Endothelial cell of umbilical vein (primary cell): Measurements from ENCODE around the gene MYL5. TPM values are rescaled to one million over a fixed set of nuclear protein-coding genes. Genes with fewer than 3 reads are reported as not detected.

Experiments used
- BruUV-seq: library from RNA; stranded (reverse); fragments of 400-500 nt; replicated peaks from 2 replicates; lab custom pipeline; 2021; lab: Mats Ljungman, UMichigan
- CTCF ChIA-PET: fragments of 300-600, 350-600 bp; sonication (Branson Sonifier 250); formaldehyde crosslinking; loops from one replicate; lab custom pipeline; 2021; ENCODE audit warnings: antibody characterized with exemption, inconsistent platforms; lab: Charles Lee
- POLR2A ChIA-PET: fragments of 300-600, 350-600 bp; sonication (Branson Sonifier 250); formaldehyde crosslinking; loops from one replicate; lab custom pipeline; 2021; ENCODE audit warnings: antibody characterized with exemption, inconsistent platforms; lab: Charles Lee
- DNase-seq: peaks from one replicate; pipeline ENCODE4 v3.0.0-alpha.2; 2011; ENCODE audit warnings: low read depth, low spot score
- FAIRE-seq: peaks from 2 replicates; lab custom pipeline; 2011; peaks lifted over from hg19 to GRCh38; lab: Jason Lieb, UNC
- H2AFZ ChIP-seq: 2 replicates; pipeline ENCODE4 v1.6.0; 2012; ENCODE audit warnings: low read depth, low read length, control low read depth, inconsistent platforms
- H3K27ac ChIP-seq: 2 replicates; pipeline ENCODE4 v1.5.1; 2011; ENCODE audit warnings: low read depth, mild to moderate bottlenecking, control low read depth, low read length, moderate library complexity; ENCODE audit not compliant: insufficient read depth
- H3K27me3 ChIP-seq, 2 experiments: 2 replicates each; pipeline versions ENCODE4 v1.6.0 to v1.6.1; 2011; ENCODE audit warnings: low read length in 2 of 2, mixed read lengths in 1 of 2; ENCODE audit not compliant: control insufficient read depth in 2 of 2, insufficient read depth in 2 of 2
- H3K36me3 ChIP-seq, 2 experiments: 2 replicates in 1 of 2; 3 replicates in 1 of 2; pipeline ENCODE4 v1.5.1; 2011; ENCODE audit warnings: low read length in 2 of 2, mild to moderate bottlenecking in 1 of 2, moderate library complexity in 1 of 2; ENCODE audit not compliant: control insufficient read depth in 2 of 2, insufficient read depth in 2 of 2; ENCODE audit errors: extremely low read depth in 1 of 2
- H3K4me1 ChIP-seq: 3 replicates; pipeline ENCODE4 v1.5.1; 2011; ENCODE audit warnings: mild to moderate bottlenecking, low read length; ENCODE audit not compliant: control insufficient read depth, insufficient read depth; ENCODE audit errors: extremely low read depth
- H3K4me2 ChIP-seq: 2 replicates; pipeline ENCODE4 v1.6.1; 2011; ENCODE audit warnings: low read length, control low read depth, mixed read lengths; ENCODE audit not compliant: insufficient read depth
- H3K4me3 ChIP-seq, 3 experiments: fragments of 200-600 bp in 1 of 3; sonication (generic), shearing (Covaris generic) in 1 of 3; replicated peaks in 1 of 3; 2 replicates each; pipeline ENCODE4 v1.5.1; 2011 to 2016; ENCODE audit warnings: control low read depth in 3 of 3, low read length in 3 of 3, mild to moderate bottlenecking in 2 of 3, inconsistent platforms in 1 of 3, low read depth in 1 of 3, moderate library complexity in 1 of 3; ENCODE audit not compliant: insufficient read depth in 1 of 3
- H3K79me2 ChIP-seq: 2 replicates; pipeline ENCODE4 v1.6.0; 2012; ENCODE audit warnings: low read length, inconsistent platforms; ENCODE audit not compliant: control insufficient read depth, insufficient read depth
- H3K9ac ChIP-seq: replicated peaks from 2 replicates; pipeline ENCODE3; 2011; ENCODE audit warnings: low read length, control low read depth; ENCODE audit not compliant: insufficient read depth; ENCODE audit errors: extremely low read depth
- H3K9me1 ChIP-seq: replicated peaks from 3 replicates; pipeline ENCODE4 v1.6.0; 2011; ENCODE audit warnings: mild to moderate bottlenecking, low read length; ENCODE audit not compliant: control insufficient read depth, insufficient read depth; ENCODE audit errors: extremely low read depth
- H3K9me3 ChIP-seq: replicated peaks from 2 replicates; pipeline ENCODE4 v1.5.1; 2012; ENCODE audit warnings: low read length, inconsistent platforms; ENCODE audit not compliant: control insufficient read depth, insufficient read depth
- H4K20me1 ChIP-seq: replicated peaks from 2 replicates; pipeline ENCODE3; 2011; ENCODE audit warnings: mild to moderate bottlenecking, low read length; ENCODE audit not compliant: control insufficient read depth, insufficient read depth; ENCODE audit errors: extremely low read depth
- CTCF ChIP-seq, 2 donors: IDR thresholded peaks; 1 replicate in 1 of 2; 2 replicates in 1 of 2; pipeline ENCODE4 v1.5.1; 2011; ENCODE audit warnings: low read length in 2 of 2, mild to moderate bottlenecking in 2 of 2, moderate library complexity in 2 of 2, control low read depth in 1 of 2, inconsistent platforms in 1 of 2, low read depth in 1 of 2; ENCODE audit not compliant: insufficient read depth in 1 of 2; ENCODE audit errors: extremely low read depth in 1 of 2
- EZH2 ChIP-seq: IDR thresholded peaks from 2 replicates; pipeline ENCODE4 v1.6.1; 2012; ENCODE audit warnings: borderline replicate concordance, low read depth, mild to moderate bottlenecking, moderate library complexity, low read length, inconsistent platforms; ENCODE audit not compliant: severe bottlenecking
- FOS ChIP-seq: IDR thresholded peaks from 2 replicates; pipeline ENCODE4 v1.6.1; 2011; ENCODE audit warnings: mild to moderate bottlenecking, low read length, moderate library complexity, borderline replicate concordance; ENCODE audit not compliant: insufficient read depth
- GATA2 ChIP-seq: IDR thresholded peaks from 2 replicates; pipeline ENCODE4 v1.7.0; 2011; ENCODE audit warnings: low read depth, mild to moderate bottlenecking, moderate library complexity, mixed read lengths, low read length; ENCODE audit not compliant: insufficient read length, insufficient read depth
- JUN ChIP-seq: IDR thresholded peaks from 2 replicates; pipeline ENCODE4 v1.6.1; 2011; ENCODE audit warnings: borderline replicate concordance, low read depth; ENCODE audit not compliant: insufficient read length, insufficient read depth
- MAX ChIP-seq: IDR thresholded peaks from 2 replicates; pipeline ENCODE4 v1.6.1; 2011; ENCODE audit not compliant: insufficient read depth, insufficient read length
- MYC ChIP-seq: IDR thresholded peaks from one replicate; pipeline ENCODE4 v1.6.1; 2011; ENCODE audit warnings: mild to moderate bottlenecking, low read depth, low read length
- POLR2A ChIP-seq: IDR thresholded peaks from 2 replicates; pipeline ENCODE4 v1.6.1; 2012; ENCODE audit warnings: low read depth, mild to moderate bottlenecking, control low read depth, low read length
- POLR2AphosphoS5 ChIP-seq: IDR thresholded peaks from 2 replicates; pipeline ENCODE4 v1.6.1; 2012; ENCODE audit warnings: low read depth, mild to moderate bottlenecking, control low read depth, low read length, moderate library complexity; ENCODE audit not compliant: insufficient read depth
- dilution Hi-C: fragments of 300-500 bp; cut with MboI; formaldehyde crosslinking; loops from one replicate; pipeline ENCODE4 v1.15.0; 2019; ENCODE audit warnings: low sequenced_read_pairs; ENCODE audit not compliant: extremely low pct_ligation_motif_present
- intact Hi-C: fragments of 100-400 bp; cut with micrococcal nuclease; formaldehyde crosslinking; loops from one replicate; pipeline ENCODE4 v1.10.0; 2022
- polyA plus RNA-seq, 4 experiments: library from polyadenylated mRNA; depleted of rRNA in 3 of 4; stranded (reverse) in 3 of 4; unstranded in 1 of 4; fragments of >200 nt; gene quantifications; 2 replicates each; pipeline versions ENCODE4 v1.2.1 to v1.2.3, GENCODE V29; 2011 to 2012; ENCODE audit warnings: missing spikeins in 1 of 4
- total RNA-seq: library from RNA; stranded (reverse); gene quantifications from 2 replicates; pipeline ENCODE4 v1.2.3, GENCODE V29; 2021

MYL5 gene
- total and polyA plus RNA-seq, 2 donors (not counting 3 experiments of a cell fraction or from before 2014, with no cell fraction given) = 12.3 to 13.4 TPM

GRCh38 chr4:656436-657337 is 17.7 kb upstream of the MYL5 start:
- Histone ChIP-seq H3K36me3 (no peaks in the 10 kb centered on the region), H3K4me2 (no peak overlapping the region), H3K9ac (no peak overlapping the region), H3K4me3 (no peak overlapping the region), H4K20me1 (no peaks in the 10 kb centered on the region), H3K27ac (no peak overlapping the region), H3K9me1 (no peaks in the 10 kb centered on the region), H3K4me1 (no peaks in the 10 kb centered on the region), H3K9me3 (no peaks in the 10 kb centered on the region), H3K79me2 (no peaks in the 10 kb centered on the region), H2AFZ (no peak overlapping the region), H3K27me3 (no peaks in the 10 kb centered on the region)
- no TSS peak for BruUV-seq
- ChIA-PET CTCF (no interaction called here), POLR2A (no interaction called here)
- dilution Hi-C loops = no loop called here
- DNase-seq (no peak), FAIRE-seq (no peak)
- TF ChIP-seq GATA2 (no peak), EZH2 (no peak), MYC (no peak), JUN (no peak), MAX (no peak), FOS (no peak), CTCF (IDR thresholded peaks at IDR 0.05; ENCODE audit: extremely low read depth in 1 of 2, insufficient read depth in 1 of 2, low read depth in 1 of 2, low read length in 2 of 2) (no peak), POLR2AphosphoS5 (no peak), POLR2A (no peak)
- intact Hi-C loops = no loop called here
